COLO668 (cell line): ENCODE results near the gene ERCC4.
"Not testable (repeated sequence)": the region's sequence is repeated elsewhere in the genome, so short reads cannot be mapped to it uniquely, and the experiment has no call there.

Experiments
- DNase-seq: peaks from one replicate; lab custom pipeline; 2025; ENCODE audit not compliant: unreplicated experiment; lab: John Stamatoyannopoulos, UW

The ERCC4 gene

DNA sequence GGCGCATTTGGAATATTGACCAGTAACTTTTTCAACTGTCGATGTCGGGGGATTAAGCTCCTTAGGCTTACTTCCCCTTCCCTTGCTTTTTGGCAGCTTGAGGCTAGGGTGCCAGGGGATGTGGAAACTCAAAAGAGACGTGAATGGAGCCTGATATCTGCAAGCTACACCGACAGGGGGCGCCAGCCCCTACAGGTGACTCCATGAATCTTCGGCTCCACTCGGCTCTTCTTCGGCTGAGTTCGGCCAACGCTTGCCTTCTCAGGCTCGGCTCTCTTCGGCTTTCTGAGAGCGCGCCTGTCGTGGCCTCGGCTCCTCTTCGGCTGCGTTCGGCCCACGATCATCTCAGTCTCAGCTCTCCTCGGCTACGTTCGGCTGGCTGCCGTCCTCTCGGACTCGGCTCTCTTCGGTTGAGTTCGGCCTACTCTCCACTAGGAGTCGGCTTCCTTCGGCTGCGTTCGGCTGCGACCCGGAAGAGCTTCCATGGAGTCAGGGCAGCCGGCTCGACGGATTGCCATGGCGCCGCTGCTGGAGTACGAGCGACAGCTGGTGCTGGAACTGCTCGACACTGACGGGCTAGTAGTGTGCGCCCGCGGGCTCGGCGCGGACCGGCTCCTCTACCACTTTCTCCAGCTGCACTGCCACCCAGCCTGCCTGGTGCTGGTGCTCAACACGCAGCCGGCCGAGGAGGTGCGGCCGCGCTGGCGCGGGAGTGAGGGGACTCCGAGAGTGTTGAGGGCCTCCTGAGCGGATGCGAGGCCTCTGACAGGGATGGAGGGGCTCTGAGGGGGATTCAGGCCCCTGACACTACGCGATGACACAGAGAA lies at the start of gene ERCC4:
Gene ERCC4, plus strand, starts transcription at position 472 of the 827 bp plus-strand sequence. Its CDS starts 12 bp downstream, at position 484.
- peak; percentile 99 for DNase-seq

DNA sequence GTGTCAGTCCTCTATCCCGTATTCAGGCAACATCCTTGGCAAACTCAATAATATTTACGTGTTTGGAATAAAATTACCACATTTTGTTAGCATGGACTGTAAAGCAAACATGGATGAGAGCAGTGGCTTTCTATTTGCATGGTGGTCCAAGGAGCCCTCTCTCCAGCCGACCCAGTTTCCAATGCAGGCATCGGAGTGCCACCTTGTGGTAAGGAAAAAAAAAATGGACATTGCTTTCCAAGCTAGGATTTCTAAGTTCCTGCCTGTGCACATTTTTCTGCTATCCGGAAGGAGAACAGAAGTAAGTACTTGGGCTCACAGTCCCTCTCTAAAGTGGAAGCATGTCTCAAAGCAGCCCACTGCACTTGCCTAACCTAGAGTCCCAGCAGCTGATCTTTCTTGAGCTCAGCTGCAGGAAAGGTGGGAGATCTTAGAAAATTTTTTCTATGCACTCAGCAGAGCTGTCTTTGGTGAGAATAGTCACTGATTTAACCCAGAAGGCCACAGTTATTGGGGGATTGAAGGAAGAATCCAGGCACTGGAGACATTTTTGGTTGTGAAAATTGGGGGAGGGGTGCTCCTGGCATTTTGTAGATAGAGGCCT lies 46.0 kb upstream of the ERCC4 start:
- no peak for DNase-seq

- no peak for DNase-seq
These were observed 44.2 kb upstream of the ERCC4 start for GRCh38 chr16:13875614-13876284.

GRCh38 chr16:13883276-13883675 lies 36.7 kb upstream of the ERCC4 start:
- DNase-seq = no peak

- DNase-seq = no peak
These were observed 36.1 kb upstream of the ERCC4 start for GRCh38 chr16:13883881-13884280.

- no peak for DNase-seq
These were observed 34.3 kb upstream of the ERCC4 start for GRCh38 chr16:13885700-13886099.

DNA sequence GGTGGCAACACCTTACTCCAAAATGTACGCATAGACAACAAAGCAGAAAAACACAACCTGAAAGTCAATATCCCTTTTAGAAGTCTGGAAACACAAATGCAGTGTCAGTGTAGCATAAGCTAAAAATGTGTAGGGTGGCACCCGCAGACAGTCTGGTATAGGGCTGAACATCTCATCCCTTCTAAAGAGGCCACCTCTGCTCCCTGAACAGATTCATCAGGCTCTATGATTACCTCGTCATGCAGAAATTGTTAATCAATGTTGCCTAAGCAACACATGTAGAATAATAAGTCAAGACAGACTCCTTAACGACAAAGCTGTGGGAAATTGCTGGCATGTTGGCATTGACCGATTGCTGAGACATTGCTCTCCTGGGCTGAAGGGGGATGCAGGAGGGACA lies 33.3 kb upstream of the ERCC4 start:
- no peak for DNase-seq

- not testable (repeated sequence) for DNase-seq
These were observed 30.6 kb upstream of the ERCC4 start for GRCh38 chr16:13889323-13889722.

DNA sequence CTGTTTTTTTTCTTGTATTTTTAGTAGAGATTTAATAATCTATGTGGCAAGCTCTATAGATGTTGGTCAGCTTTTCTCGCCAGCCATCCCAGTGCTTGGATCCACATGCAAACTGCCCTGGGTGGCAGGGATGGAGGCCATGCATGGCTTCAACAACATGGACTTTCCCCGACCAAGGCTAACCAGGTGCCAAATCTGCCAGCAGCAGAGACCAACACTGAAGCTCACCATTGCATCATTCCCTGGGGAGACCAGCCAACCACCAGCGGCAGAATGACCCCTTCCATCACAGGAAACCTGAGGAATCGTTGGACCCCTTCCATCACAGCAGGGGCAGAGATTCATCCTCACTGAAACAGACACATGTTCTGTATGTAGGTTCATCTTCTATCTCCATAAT lies 27.7 kb upstream of the ERCC4 start:
- no peak for DNase-seq

- DNase-seq = no peak
These were observed 24.4 kb upstream of the ERCC4 start for GRCh38 chr16:13895516-13895915.

GRCh38 chr16:13896543-13897182 lies 23.3 kb upstream of the ERCC4 start:
- no peak for DNase-seq

DNA sequence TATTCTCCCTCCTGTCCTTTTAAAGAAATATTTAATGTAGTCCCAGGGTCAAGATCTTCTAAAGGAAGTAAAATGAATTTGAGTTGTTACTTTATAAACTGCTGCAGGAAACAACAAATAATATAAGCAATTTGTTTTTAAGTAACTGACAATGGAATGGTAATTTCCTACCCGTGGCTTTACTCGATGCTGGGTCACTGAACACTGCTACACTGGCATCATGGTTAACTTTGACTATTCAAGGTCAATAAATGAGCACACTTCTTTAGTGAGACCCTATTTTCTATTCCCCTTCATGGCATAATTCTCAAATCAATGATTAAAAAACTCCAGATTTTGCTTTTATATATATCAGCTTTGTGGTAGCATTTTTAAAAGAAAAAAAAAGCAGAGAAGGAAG lies 22.1 kb upstream of the ERCC4 start:
- DNase-seq = no peak

- no peak for DNase-seq
These were observed 21.7 kb upstream of the ERCC4 start for GRCh38 chr16:13898233-13898632.

GRCh38 chr16:13902052-13902451 lies 17.9 kb upstream of the ERCC4 start:
- DNase-seq = no peak

DNA sequence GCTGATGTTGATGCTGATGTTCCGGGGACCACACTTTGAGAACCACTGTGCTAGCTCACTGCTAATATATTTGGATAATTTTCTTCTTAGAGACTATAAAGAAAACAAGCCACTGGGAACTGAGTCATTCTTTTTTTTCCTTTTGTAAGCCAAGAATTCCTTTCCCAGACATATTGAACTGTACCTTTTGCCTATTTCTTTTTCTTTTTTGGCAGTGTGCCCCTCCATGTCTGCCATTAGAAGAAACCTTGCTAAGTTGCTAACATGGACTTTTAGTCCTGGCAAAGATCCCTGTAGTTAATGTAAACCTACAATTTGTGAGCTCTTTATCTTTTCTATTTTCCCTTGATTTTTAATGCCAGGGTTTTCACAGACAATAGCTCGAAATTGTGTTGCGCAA lies 17.3 kb upstream of the ERCC4 start:
- DNase-seq = no peak

DNA sequence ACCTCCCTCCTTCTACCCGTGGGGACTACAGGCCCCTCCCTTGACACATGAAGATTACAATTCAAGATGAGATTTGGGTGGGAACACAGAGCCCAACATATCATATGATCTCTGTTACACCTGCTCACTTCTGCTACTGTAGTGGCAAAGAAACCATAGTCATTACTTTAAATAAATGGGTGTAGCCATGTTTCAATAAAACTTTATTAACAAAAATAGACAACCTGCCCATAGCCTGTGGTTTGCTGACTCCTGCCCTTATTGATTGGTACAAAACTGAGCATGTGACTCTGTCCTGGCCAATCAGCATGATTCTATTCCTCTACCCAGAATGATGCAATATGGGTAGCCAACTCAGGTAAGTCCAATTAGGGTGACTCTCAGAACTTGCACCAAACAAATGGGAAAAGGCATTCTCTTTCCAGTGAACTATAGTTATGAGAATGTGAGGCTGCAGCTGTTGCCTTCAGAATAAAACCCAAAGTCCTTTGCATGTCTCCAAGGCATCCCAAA lies 15.7 kb upstream of the ERCC4 start:
- no peak for DNase-seq

- DNase-seq = peak; percentile 47
These were observed 15.1 kb upstream of the ERCC4 start for GRCh38 chr16:13904822-13905221.

DNA sequence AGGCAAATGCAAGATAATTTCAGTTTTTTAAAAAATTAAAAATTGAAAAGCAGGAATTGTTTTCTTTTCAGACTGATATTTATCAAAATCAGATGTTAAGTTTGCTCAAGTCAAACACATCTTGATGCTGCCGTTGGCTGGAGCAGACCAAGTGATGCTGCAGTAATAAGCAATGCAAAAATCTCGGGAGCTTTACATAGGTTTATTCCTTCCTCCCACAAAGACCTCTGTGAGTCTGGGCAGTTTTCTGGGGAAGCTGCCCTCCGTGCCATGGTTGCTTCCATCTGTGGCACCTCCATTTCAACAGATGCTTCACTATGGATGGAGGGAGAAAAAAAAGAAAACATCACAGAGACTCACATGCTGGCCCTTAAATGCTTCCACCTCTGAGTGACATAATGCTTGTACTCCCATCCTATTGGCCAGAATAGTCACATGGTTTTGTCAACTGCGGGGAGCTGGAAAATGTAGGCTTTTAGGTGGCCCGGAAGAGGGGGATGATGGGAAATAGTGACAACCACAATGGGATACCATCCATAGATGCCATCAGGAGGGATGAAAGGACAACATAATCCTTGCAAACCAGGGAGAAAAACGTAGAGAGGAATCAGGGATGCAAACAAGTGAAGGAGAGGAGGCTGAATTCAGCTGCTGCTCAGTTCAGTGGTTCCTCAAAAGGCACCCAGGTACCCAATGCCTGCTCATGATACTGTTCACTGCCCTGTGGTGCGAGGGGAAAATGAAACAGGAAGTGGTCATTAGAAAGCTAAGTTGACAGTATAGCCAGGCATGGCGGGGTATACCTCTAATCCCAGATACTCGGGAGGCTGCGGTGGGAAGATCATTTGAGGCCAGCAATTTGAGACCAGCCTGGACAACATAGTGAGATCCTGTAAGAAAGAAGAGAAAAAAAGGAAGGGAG lies 13.5 kb upstream of the ERCC4 start:
- no peak for DNase-seq

DNA sequence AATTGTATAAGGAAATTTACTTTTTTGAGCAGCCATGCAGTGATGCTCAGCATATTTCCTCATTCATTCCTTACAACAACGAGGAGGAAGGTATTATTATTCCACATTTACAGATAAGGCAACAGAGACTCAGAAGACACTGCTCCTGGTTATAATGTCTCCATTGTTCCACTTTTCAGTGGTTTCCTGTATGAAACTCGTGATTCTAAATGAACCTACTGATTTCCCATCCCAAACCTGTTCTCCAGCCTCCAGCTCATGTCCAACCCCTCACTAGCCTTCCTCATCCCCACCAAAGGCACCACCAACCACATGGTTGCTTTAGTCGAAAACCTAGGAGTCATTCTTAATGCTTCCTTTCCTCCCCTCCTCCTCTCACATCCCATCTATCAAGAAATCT lies 12.5 kb upstream of the ERCC4 start:
- DNase-seq = no peak

GRCh38 chr16:13909069-13909468 lies 10.9 kb upstream of the ERCC4 start:
- no peak for DNase-seq
